Measurements from ENCODE around the gene KRTAP3-3. TPM values are rescaled to one million over a fixed set of nuclear protein-coding genes. Genes with fewer than 3 reads are reported as not detected.

Gene KRTAP3-3
- total RNA-seq, 2 experiments from 2014 or later = not detected

DNA sequence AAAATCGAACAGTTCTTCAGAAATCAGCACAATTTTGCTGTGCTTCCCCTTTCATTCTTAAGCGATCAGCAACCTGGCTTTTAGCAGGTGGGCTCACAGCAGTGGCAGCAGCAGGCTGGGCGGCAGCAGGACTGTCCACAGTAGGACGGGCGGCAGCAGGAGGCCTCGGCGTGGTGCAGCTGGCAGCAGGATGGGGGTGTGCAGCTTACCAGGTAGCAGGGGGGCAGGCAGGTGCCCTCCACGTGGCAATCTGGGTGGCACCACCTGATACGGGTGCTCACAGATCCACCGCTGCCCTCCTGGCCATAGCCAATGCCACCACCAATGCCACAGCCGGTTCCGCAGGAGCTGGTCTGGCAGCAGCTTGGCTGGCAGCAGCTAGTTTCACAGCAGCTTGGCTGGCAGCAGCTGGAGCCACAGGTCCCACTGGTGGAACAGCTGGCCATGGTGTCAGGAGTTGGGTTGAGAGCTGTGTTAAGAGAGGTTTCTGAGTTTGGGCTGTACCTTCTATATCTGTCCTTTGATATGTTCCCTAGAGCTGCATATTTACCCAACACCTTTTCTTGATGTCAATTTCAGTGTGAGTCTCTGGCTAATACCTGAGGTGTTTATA lies 35.8 kb upstream of the KRTAP3-3 start, which contains the start of gene KRTAP1-4:
TSS of gene KRTAP1-4 (minus strand) at position 563 of the 613 bp plus-strand sequence. CDS start at position 446, 117 bp downstream.
- H3K4me3 Mint-ChIP-seq = no peak within 1 kb of the TSS
- no peak for DNase-seq
- TF ChIP-seq, protein P1, sequence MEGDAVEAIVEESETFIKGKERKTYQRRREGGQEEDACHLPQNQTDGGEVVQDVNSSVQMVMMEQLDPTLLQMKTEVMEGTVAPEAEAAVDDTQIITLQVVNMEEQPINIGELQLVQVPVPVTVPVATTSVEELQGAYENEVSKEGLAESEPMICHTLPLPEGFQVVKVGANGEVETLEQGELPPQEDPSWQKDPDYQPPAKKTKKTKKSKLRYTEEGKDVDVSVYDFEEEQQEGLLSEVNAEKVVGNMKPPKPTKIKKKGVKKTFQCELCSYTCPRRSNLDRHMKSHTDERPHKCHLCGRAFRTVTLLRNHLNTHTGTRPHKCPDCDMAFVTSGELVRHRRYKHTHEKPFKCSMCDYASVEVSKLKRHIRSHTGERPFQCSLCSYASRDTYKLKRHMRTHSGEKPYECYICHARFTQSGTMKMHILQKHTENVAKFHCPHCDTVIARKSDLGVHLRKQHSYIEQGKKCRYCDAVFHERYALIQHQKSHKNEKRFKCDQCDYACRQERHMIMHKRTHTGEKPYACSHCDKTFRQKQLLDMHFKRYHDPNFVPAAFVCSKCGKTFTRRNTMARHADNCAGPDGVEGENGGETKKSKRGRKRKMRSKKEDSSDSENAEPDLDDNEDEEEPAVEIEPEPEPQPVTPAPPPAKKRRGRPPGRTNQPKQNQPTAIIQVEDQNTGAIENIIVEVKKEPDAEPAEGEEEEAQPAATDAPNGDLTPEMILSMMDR (IDR thresholded peaks at IDR 0.05) = no peak
- peaks cover 19% of the 10 kb centered on the region for H3K27me3 Mint-ChIP-seq
- ChIA-PET CTCF (no interaction called here), POLR2A (no interaction called here)
- intact Hi-C loops (cut with micrococcal nuclease) = no loop called here
- no peaks in the 10 kb centered on the region for H3K36me3 Mint-ChIP-seq (ENCODE audit: low read depth)
- H3K27ac Mint-ChIP-seq = no peak within 1 kb of the TSS
- H3K4me1 Mint-ChIP-seq (ENCODE audit: low read depth) = no peaks in the 10 kb centered on the region
- H3K9me3 Mint-ChIP-seq = no peaks in the 10 kb centered on the region
- ATAC-seq = no peak

DNA sequence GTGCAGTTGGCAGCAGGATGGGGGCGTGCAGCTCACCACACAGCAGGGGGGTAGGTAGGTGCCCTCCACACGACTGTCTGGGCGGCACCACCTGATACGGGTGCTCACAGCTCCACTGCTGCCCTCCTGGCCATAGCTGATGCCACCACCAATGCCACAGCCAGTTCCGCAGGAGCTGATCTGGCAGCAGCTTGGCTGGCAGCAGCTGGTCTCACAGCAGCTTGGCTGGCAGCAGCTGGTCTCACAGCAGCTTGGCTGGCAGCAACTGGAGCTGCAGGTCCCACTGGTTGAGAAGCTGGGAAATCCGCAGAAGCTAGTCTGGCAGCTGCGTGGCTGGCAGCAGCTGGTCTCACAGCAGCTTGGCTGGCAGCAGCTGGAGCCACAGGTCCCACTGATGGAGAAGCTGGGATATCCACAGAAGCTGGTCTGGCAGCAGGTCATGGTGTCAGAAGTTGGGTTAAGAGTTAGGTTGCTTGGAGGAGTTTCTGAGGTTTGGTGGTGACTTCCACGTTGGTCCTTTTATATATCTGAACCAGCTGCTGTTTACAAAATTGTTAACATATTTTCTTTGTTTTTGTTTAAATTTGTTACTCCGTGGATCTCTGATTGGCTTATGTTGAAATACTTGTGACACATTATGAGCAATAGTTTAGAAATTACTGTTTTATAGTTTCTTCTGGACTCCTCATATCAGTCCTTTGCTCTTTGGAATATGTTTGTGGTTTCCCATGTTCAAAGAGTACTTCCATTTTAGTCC lies 32.9 kb upstream of the KRTAP3-3 start, which contains the start of gene KRTAP1-5:
TSS of gene KRTAP1-5 (minus strand) at position 494 of the 757 bp plus-strand sequence. CDS start at position 441, 53 bp downstream.
- peaks cover 17% of the 10 kb centered on the region for H3K27me3 Mint-ChIP-seq
- intact Hi-C loops (cut with micrococcal nuclease) = no loop called here
- no peaks in the 10 kb centered on the region for H3K9me3 Mint-ChIP-seq
- TF ChIP-seq, protein P1 (IDR thresholded peaks at IDR 0.05) = no peak
- no peaks in the 10 kb centered on the region for H3K4me1 Mint-ChIP-seq (ENCODE audit: low read depth)
- no peaks in the 10 kb centered on the region for H3K36me3 Mint-ChIP-seq (ENCODE audit: low read depth)
- H3K27ac Mint-ChIP-seq = no peak within 1 kb of the TSS
- ChIA-PET CTCF (no interaction called here), POLR2A (no interaction called here)
- DNase-seq (no peak), ATAC-seq (no peak)
- no peak within 1 kb of the TSS for H3K4me3 Mint-ChIP-seq

DNA sequence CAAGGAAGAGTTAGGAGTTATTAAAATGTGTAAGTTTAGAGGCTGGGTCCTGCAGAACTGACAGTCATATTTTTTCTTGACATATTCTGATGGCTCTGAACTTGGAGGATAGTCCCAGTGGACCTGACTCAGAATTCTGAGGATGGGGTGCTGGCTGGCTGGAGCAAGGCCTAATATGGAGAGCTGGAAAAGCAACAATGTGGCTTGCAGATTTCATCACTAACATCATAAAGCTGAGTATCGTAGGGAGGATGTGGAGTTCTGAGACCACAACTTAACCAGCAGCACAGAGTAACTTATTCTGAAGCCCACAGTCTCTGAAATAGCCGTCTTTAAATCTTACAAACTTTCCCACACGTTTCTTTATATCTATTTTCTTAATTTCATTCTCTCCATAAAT lies 30.7 kb upstream of the KRTAP3-3 start:
- ChIA-PET CTCF (no interaction called here), POLR2A (no interaction called here)
- no peaks in the 10 kb centered on the region for H3K36me3 Mint-ChIP-seq (ENCODE audit: low read depth)
- no peak overlapping the region for H3K27ac Mint-ChIP-seq
- no peak for ATAC-seq
- no peaks in the 10 kb centered on the region for H3K4me1 Mint-ChIP-seq (ENCODE audit: low read depth)
- TF ChIP-seq, protein P1 (IDR thresholded peaks at IDR 0.05) = no peak
- no peak overlapping the region for H3K4me3 Mint-ChIP-seq
- peaks cover 6% of the 10 kb centered on the region for H3K27me3 Mint-ChIP-seq
- intact Hi-C loops (cut with micrococcal nuclease) = no loop called here
- no peak for DNase-seq
- no peaks in the 10 kb centered on the region for H3K9me3 Mint-ChIP-seq

GRCh38 chr17:41020336-41020735 lies 26.4 kb upstream of the KRTAP3-3 start:
- ATAC-seq = no peak
- H3K9me3 Mint-ChIP-seq = no peaks in the 10 kb centered on the region
- DNase-seq = no peak
- POLR2A ChIA-PET = no interaction called here
- H3K27me3 Mint-ChIP-seq = no peaks in the 10 kb centered on the region
- TF ChIP-seq, protein P1 (IDR thresholded peaks at IDR 0.05) = no peak
- CTCF ChIA-PET = interaction anchor here (1.2 kb wide), 1 partner anchor 302 kb away, joined by 4 read pairs; no protein-coding TSS in a partner anchor
- H3K4me1 Mint-ChIP-seq (ENCODE audit: low read depth) = no peaks in the 10 kb centered on the region
- no peaks in the 10 kb centered on the region for H3K36me3 Mint-ChIP-seq (ENCODE audit: low read depth)
- H3K27ac Mint-ChIP-seq = no peak overlapping the region
- intact Hi-C loops (cut with micrococcal nuclease) = no loop called here
- no peak overlapping the region for H3K4me3 Mint-ChIP-seq

GRCh38 chr17:41019415-41019814 lies 25.5 kb upstream of the KRTAP3-3 start:
- intact Hi-C loops (cut with micrococcal nuclease) = no loop called here
- Mint-ChIP-seq H3K36me3 (ENCODE audit: low read depth) (no peaks in the 10 kb centered on the region), H3K27ac (no peak overlapping the region), H3K4me1 (ENCODE audit: low read depth) (no peaks in the 10 kb centered on the region), H3K4me3 (no peak overlapping the region), H3K27me3 (no peaks in the 10 kb centered on the region), H3K9me3 (no peaks in the 10 kb centered on the region)
- ChIA-PET POLR2A (interaction anchor here (0.6 to 1.0 kb wide), 2 partner anchors 41 to 57 kb away, joined by 3 read pairs; partner anchors contain the start of gene KRTAP2-3), CTCF (no interaction called here)
- ATAC-seq (no peak), DNase-seq (no peak)
- TF ChIP-seq, protein P1 (IDR thresholded peaks at IDR 0.05) = no peak
